NCI-H446 treated with DMSO at 0.1 percent for 48 hours (cell line): ENCODE data around the gene LPAR5.
"Not testable (repeated sequence)": the region's sequence is repeated elsewhere in the genome, so short reads cannot be mapped to it uniquely, and the experiment has no call there.

ENCODE experiments used
- DNase-seq: peaks from one replicate; lab custom pipeline; 2025; lab: John Stamatoyannopoulos, UW

The LPAR5 gene

DNA sequence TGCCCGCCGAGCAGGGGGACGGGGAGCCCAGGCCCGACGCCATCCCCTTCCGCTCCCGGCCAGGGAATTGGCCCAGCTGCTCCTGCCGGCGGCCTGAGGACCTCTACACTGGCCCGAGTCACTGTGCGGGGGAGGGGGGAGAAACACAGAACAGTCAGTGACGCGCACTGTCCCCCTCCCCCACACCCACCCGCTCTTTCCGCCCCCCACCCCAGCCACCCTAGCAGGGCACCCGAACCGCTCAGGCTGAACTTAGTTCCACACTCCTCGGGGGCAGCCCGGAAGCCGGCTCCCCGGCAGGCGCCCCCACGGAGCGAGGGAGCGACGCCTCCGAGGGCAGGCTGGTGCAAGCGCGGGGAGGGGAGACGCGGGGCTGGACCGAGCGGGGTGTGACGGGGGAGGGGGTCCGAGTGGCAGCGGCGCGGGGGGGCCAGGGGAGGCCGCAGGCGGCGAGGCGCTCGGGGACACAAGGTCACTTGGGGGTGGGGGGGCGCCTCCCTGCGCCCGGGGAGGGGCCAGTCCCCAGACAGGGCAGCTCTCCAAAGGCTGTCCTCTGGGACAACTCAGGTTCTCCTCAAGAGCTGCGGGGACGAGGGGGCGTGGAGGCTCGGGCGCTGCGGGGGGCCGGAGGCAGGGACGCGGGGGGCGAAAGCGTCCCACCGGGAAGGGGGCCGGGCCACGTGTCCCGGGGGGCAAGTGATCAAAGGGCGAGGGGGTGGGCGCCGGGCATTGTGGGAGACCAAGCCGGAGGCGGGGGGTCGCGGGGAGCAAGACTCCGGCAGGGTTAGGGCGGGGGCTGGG lies 29.2 kb downstream of the LPAR5 start:
- DNase-seq, result no peak

GRCh38 chr12:6605421-6606330 lies 30.1 kb downstream of the LPAR5 start:
- DNase-seq, result no peak

DNA sequence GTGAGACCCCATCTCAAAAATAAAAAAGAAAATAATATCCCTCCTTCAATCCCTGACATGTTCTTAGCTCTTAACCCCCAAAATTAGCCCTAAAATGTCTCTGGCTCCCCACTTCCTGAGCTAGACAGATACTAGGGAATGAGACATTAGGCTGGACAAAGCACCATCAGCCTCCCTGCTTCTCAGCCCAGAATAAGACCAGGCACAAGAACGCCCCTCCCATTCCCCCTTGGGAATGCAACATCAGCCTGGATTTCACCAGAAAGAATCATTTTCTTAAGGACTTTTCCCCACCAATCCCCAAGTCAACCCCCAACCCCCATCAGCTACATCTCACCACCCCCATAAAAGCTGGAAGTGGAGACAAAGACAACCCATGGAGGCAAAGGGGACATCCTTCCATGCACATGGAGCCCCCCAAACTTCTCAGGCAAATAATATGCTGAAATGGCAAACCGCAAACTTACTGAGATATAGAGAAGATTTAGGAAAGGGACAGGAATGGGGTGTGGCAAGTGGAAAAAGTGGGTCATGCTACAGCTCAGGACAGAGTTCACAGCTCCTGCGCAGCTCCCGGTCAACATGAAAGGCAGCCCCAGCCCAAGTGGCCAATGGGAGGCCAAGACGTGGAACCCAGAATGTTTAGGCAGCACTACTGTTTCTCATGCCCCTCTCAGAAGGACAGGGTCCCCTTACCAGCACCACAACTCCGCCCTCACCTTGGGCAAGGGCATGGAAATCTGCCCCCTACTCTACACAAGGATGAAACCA lies 31.3 kb downstream of the LPAR5 start:
- DNase-seq, result no peak

- no peak for DNase-seq
These were observed 32.6 kb downstream of the LPAR5 start for GRCh38 chr12:6603095-6603567.

- DNase-seq, result no peak
These were observed 33.2 kb downstream of the LPAR5 start for GRCh38 chr12:6602526-6602925.

DNA sequence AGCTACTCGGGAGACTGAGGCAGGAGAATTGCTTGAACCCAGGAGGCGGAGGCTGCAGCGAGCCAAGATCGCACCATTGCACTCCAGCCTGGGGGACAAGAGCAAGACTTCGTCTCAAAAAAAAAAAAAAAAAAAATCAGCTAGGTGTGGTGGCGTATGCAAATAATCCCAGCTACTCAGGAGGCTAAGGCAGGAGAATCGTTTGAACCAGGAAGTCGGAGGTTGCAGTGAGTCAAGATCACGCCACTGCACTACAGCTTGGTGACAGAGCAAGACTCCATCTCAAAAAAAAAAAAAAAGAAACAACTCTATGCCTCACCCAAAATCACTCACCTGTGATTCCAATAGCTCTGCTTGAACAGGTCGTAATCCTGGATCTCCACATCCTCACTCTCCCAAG lies 40.1 kb downstream of the LPAR5 start:
- not testable (repeated sequence) for DNase-seq

GRCh38 chr12:6592087-6592486 lies 43.7 kb downstream of the LPAR5 start:
- DNase-seq, result no peak

- not testable (repeated sequence) for DNase-seq
These were observed 49.2 kb downstream of the LPAR5 start for GRCh38 chr12:6586569-6586968.

- DNase-seq, result no peak
These were observed 51.5 kb downstream of the LPAR5 start for GRCh38 chr12:6584293-6584692.

GRCh38 chr12:6582959-6583358 lies 52.8 kb downstream of the LPAR5 start:
- DNase-seq, result no peak

DNA sequence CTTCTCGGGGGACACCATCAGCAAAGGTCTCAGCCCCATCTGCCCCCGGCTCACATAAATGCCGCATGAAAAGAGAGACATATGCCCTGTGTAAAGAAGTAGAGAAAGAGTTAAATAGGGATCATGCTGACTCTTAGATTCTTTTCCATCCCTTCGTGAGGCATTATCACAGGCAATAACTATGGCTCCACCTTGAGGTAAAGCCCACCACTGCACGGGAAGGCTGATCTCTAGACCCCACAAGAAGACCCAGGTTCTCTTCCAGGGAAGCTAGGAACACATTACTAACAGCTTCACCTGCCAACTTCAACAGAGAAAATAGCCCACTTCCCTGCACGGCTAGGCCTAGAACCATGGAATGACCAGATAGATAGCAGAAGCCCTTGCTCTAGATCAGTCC lies 53.6 kb downstream of the LPAR5 start:
- no peak for DNase-seq

- DNase-seq, result no peak
These were observed 60.1 kb downstream of the LPAR5 start for GRCh38 chr12:6575648-6576047.

GRCh38 chr12:6574576-6575295 lies 61.0 kb downstream of the LPAR5 start:
- no peak for DNase-seq

- DNase-seq, result no peak
These were observed 62.8 kb downstream of the LPAR5 start for GRCh38 chr12:6573001-6573400.

DNA sequence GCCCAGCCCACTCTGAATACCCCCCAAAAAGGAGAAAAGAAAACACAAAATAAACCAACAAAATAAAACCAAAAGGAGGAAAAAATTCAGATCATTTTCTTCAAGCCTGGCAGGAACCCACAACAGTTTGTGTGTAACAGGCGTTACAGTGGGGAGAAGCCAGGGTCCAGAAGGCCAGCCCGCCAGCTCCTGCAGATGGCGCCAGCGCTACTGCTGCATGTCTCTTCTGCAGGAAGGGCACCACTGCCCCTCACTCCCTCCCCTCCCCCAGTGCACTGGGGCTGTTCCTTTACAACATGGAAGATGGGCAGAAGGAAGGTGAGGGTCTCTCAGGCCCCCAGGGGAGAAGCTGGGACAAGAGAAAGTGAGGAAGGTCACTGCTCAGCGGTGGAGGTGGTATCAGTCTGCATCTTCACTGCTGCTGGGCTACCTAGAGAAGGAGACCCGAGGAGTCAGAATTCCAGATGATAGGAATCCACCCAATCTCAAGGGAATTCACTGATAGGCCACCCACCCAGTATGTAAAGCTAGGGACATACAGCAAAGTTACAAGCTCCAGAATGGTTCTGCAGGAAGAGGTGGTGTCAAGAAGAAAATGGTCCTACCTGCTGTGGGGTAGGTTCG lies 65.4 kb downstream of the LPAR5 start:
- no peak for DNase-seq

GRCh38 chr12:6569786-6570185 lies 66.0 kb downstream of the LPAR5 start:
- DNase-seq, result no peak

DNA sequence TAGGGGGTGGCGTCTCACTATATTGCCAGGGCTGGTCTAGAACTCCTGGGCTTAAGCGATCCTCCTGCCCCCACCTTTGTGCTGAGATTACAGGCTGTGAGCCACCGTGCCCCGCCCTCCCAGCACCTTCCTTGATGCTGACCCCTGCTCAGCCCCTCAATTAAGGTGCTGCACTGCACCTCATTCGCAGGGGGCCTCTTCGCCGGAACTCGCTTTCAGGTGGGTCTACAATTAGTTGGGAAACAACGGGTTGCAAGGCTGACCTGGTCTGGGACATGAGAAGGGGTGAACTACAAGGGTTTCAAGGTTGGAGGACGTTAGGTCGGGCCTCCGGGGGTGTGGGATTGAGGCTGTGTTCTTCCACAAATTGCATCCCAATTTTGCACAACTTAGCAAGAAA lies 66.4 kb downstream of the LPAR5 start:
- DNase-seq, result no peak
